ENCODE measurements around the gene RTEL1. TPM values are rescaled to one million over a fixed set of nuclear protein-coding genes. Genes with fewer than 3 reads are reported as not detected.

The RTEL1 gene
- total and polyA plus RNA-seq, 9 donors: 6.2 to 44.2 (median 21.3) TPM

GRCh38 chr20:63737945-63738686 is 80.0 kb downstream of the RTEL1 start:
- H3K27ac ChIP-seq: peak overlapping the region; percentile 73 to 95
- no peak overlapping the region for H3K4me3 ChIP-seq
- TF ChIP-seq CTCF (IDR thresholded peaks at IDR 0.05): no peak
- no peak for TF ChIP-seq EP300 (IDR thresholded peaks at IDR 0.05)
- no peak for TF ChIP-seq POLR2A (IDR thresholded peaks at IDR 0.05)
- peaks cover 11% of the 10 kb centered on the region for H3K4me1 ChIP-seq (ENCODE audit: insufficient read depth)
- no peaks in the 10 kb centered on the region for H3K9me3 ChIP-seq
- H3K27me3 ChIP-seq: no peaks in the 10 kb centered on the region
- no peaks in the 10 kb centered on the region for H3K36me3 ChIP-seq
- DNase-seq: peak; percentile 37 to 64 (median 61)
- WGBS, 3 donors: 52 to 67% (median 60%) methylated on average over 31 to 43 of the region's 43 CpGs
- intact Hi-C loops (cut with DNase I): loop anchor here in 1 of 4 donors (2.0 kb wide), 1 partner anchor 29 kb away; the partner anchor contains the start of gene ZGPAT

- peak overlapping the region; percentile 57 for H3K4me3 ChIP-seq
- peak overlapping the region; percentile 73 to 95 for H3K27ac ChIP-seq
- H3K9me3 ChIP-seq: no peaks in the 10 kb centered on the region
- DNase-seq: peak; percentile 66 to 75 (median 74)
- TF ChIP-seq POLR2A (IDR thresholded peaks at IDR 0.05) (no peak), CTCF (IDR thresholded peaks at IDR 0.05) (no peak), EP300 (IDR thresholded peaks at IDR 0.05) (no peak)
- H3K36me3 ChIP-seq: no peaks in the 10 kb centered on the region
- H3K27me3 ChIP-seq: no peaks in the 10 kb centered on the region
- intact Hi-C loops (cut with DNase I): loop anchor here in 1 of 4 donors (2.0 kb wide), 1 partner anchor 30 kb away; the partner anchor contains the start of gene ZGPAT
- 23 to 35% (median 32%) methylated on average over 21 to 26 of the region's 26 CpGs for WGBS, 3 donors
- peaks cover 11% of the 10 kb centered on the region for H3K4me1 ChIP-seq (ENCODE audit: insufficient read depth)
These were observed 80.6 kb downstream of the RTEL1 start for GRCh38 chr20:63738687-63739129.

- Histone ChIP-seq H3K9me3 (no peaks in the 10 kb centered on the region), H3K4me1 (ENCODE audit: insufficient read depth) (peaks cover 11% of the 10 kb centered on the region), H3K4me3 (peak within 1 kb of the TSS; percentile 75), H3K36me3 (no peaks in the 10 kb centered on the region), H3K27ac (peak within 1 kb of the TSS; percentile 73 to 95), H3K27me3 (no peaks in the 10 kb centered on the region)
- DNase-seq: peak; percentile 83 to 90 (median 88)
- TF ChIP-seq EP300 (IDR thresholded peaks at IDR 0.05) (no peak), POLR2A (IDR thresholded peaks at IDR 0.05) (no peak), CTCF (IDR thresholded peaks at IDR 0.05) (no peak)
- 0 to 1% (median 0%) methylated on average over 33 to 136 of the region's 136 CpGs for WGBS, 3 donors
- intact Hi-C loops (cut with DNase I): loop anchor here in 1 of 4 donors (2.0 kb wide), 1 partner anchor 31 kb away; the partner anchor contains the start of gene ZGPAT
These were observed 81.3 kb downstream of the RTEL1 start, which contains the start of gene SLC2A4RG for GRCh38 chr20:63739130-63740069. SLC2A4RG (plus strand) TSS chr20:63739776; CDS start chr20:63739913, 137 bp downstream.

GRCh38 chr20:63740070-63740626 is 82.0 kb downstream of the RTEL1 start:
- peaks cover 11% of the 10 kb centered on the region for H3K4me1 ChIP-seq (ENCODE audit: insufficient read depth)
- peak; percentile 63 to 80 (median 71) for DNase-seq
- 0 to 1% (median 1%) methylated on average over 7 to 80 of the region's 80 CpGs for WGBS, 3 donors

More at GRCh38 chr20:63740070-63740626, 82.0 kb downstream of the RTEL1 start:
- Histone ChIP-seq H3K36me3 (no peaks in the 10 kb centered on the region), H3K9me3 (no peaks in the 10 kb centered on the region), H3K27me3 (no peaks in the 10 kb centered on the region), H3K27ac (peak overlapping the region; percentile 35 to 90), H3K4me3 (peak overlapping the region; percentile 75)
- intact Hi-C loops (cut with DNase I): no loop called here
- TF ChIP-seq CTCF (IDR thresholded peaks at IDR 0.05) (no peak), POLR2A (IDR thresholded peaks at IDR 0.05) (no peak), EP300 (IDR thresholded peaks at IDR 0.05) (no peak)
